Gastrocnemius medialis (tissue), 4 donors: Measurements from ENCODE around the gene METTL15.

Source experiments
- CTCF ChIP-seq, 5 experiments: fragments of 450-650 bp in 3 of 5; fragments of 200-600 bp in 2 of 5; sonication (generic) in 2 of 5; IDR thresholded peaks in 4 of 5; conservative IDR thresholded peaks in 1 of 5; 1 replicate in 4 of 5; 2 replicates in 1 of 5; pipeline ENCODE4 v1.5.1; 2016 to 2019; ENCODE audit warnings: antibody characterized with exemption in 5 of 5, mild to moderate bottlenecking in 3 of 5, moderate library complexity in 3 of 5
- POLR2A ChIP-seq, 2 donors: fragments of 450-650 bp; IDR thresholded peaks; one replicate each; pipeline ENCODE4 v1.6.1; 2017; ENCODE audit warnings: antibody characterized with exemption in 2 of 2, mild to moderate bottlenecking in 2 of 2, moderate library complexity in 2 of 2

- no peak for TF ChIP-seq POLR2A (IDR thresholded peaks at IDR 0.05)
- no peak for TF ChIP-seq CTCF (IDR thresholded peaks at IDR 0.05 in 4 of 5, conservative IDR thresholded peaks at IDR 0.05 in 1 of 5)
Measured at GRCh38 chr11:28092786-28093185, 15.4 kb upstream of the METTL15 start.
